ENCODE results near the gene RAD51B.

DNA sequence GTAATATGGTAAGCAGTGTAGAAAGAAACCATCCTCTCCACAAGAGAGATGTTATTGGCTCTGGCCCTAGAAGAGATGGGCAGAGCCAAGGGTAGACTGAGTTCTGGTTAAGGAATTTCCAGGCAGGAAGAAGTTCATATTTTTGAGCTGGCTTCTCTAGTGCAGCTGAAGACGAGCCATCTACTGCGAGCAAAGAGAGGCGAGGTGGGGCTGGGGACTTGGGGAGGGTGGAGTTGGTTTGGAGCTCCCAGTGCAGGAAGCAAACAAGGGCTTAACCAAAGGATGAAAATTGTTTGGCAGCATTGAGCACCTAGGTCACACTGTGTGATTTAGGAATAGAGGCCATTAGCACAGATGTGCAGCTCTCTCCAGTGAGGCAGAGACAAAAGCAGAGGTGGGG lies 733.7 kb downstream of the RAD51B start:
- TF ChIP-seq POLR2A (IDR thresholded peaks at IDR 0.05): no peak
- TF ChIP-seq, protein P1, sequence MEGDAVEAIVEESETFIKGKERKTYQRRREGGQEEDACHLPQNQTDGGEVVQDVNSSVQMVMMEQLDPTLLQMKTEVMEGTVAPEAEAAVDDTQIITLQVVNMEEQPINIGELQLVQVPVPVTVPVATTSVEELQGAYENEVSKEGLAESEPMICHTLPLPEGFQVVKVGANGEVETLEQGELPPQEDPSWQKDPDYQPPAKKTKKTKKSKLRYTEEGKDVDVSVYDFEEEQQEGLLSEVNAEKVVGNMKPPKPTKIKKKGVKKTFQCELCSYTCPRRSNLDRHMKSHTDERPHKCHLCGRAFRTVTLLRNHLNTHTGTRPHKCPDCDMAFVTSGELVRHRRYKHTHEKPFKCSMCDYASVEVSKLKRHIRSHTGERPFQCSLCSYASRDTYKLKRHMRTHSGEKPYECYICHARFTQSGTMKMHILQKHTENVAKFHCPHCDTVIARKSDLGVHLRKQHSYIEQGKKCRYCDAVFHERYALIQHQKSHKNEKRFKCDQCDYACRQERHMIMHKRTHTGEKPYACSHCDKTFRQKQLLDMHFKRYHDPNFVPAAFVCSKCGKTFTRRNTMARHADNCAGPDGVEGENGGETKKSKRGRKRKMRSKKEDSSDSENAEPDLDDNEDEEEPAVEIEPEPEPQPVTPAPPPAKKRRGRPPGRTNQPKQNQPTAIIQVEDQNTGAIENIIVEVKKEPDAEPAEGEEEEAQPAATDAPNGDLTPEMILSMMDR (IDR thresholded peaks at IDR 0.05): no peak
- no peak for TF ChIP-seq POLR2AphosphoS5 (IDR thresholded peaks at IDR 0.05; ENCODE audit: insufficient read depth in 1 of 2, low read depth in 1 of 2)

All from vagina (tissue), 2 donors.